Pons (tissue), 1 donor: ENCODE data around the gene SOX8.
"Not testable (repeated sequence)": the region's sequence is repeated elsewhere in the genome, so short reads cannot be mapped to it uniquely, and the experiment has no call there.

ENCODE experiments used
- DNase-seq: peaks from one replicate; pipeline ENCODE4 v3.0.0-alpha.2; 2016; ENCODE audit warnings: low spot score

Gene SOX8

GRCh38 chr16:955766-956165, 25.8 kb upstream of the SOX8 start:
- not testable (repeated sequence) for DNase-seq

GRCh38 chr16:959232-960040, 22.1 kb upstream of the SOX8 start:
- DNase-seq = no peak

- DNase-seq = no peak
Observed at GRCh38 chr16:962366-962765, 19.2 kb upstream of the SOX8 start.

- no peak for DNase-seq
Observed at GRCh38 chr16:962901-963814, 18.4 kb upstream of the SOX8 start.

GRCh38 chr16:963913-964312, 17.7 kb upstream of the SOX8 start:
- no peak for DNase-seq

- DNase-seq = no peak
Observed at GRCh38 chr16:964356-965035, 17.1 kb upstream of the SOX8 start.

- DNase-seq = no peak
Observed at GRCh38 chr16:965036-965395, 16.6 kb upstream of the SOX8 start.

- DNase-seq = no peak
Observed at GRCh38 chr16:965487-965886, 16.1 kb upstream of the SOX8 start.

- DNase-seq = no peak
Observed at GRCh38 chr16:966035-966434, 15.5 kb upstream of the SOX8 start.

GRCh38 chr16:966505-966904, 15.1 kb upstream of the SOX8 start:
- DNase-seq = no peak

- no peak for DNase-seq
Observed at GRCh38 chr16:967077-967541, 14.5 kb upstream of the SOX8 start.

- DNase-seq = no peak
Observed at GRCh38 chr16:967546-968295, 13.8 kb upstream of the SOX8 start.

GRCh38 chr16:968620-969019, 12.9 kb upstream of the SOX8 start:
- no peak for DNase-seq

GRCh38 chr16:969508-970385, 11.8 kb upstream of the SOX8 start:
- no peak for DNase-seq

GRCh38 chr16:970386-970765, 11.2 kb upstream of the SOX8 start:
- DNase-seq = no peak

GRCh38 chr16:970766-971581, 10.6 kb upstream of the SOX8 start, which contains the start of gene LMF1:
TSS of gene LMF1 (minus strand) at chr16:970984. CDS start at chr16:970980, 4 bp downstream.
- peak; percentile 94 for DNase-seq

- DNase-seq = no peak
Observed at GRCh38 chr16:971582-971905, 10.0 kb upstream of the SOX8 start.

GRCh38 chr16:971981-972315, 9.6 kb upstream of the SOX8 start:
- DNase-seq = no peak

- DNase-seq = peak; percentile 96
Observed at GRCh38 chr16:972316-973002, 9.1 kb upstream of the SOX8 start.
